Fibroblast of lung (primary cell): ENCODE data around the gene PSEN1. TPM values are rescaled to one million over a fixed set of nuclear protein-coding genes. Genes with fewer than 3 reads are reported as not detected.

ENCODE experiments used
- DNase-seq, 2 donors: peaks; one replicate each; pipeline versions ENCODE4 v3.0.0 to v3.0.0-alpha.2; 2010; ENCODE audit warnings: low read depth in 2 of 2
- H2AFZ ChIP-seq: 2 replicates; pipeline ENCODE4 v1.5.1; 2012; ENCODE audit warnings: low read length, control low read depth, inconsistent platforms
- H3K27ac ChIP-seq: 2 replicates; pipeline ENCODE4 v1.5.1; 2011; ENCODE audit warnings: low read length, control low read depth; ENCODE audit not compliant: insufficient read depth
- H3K27me3 ChIP-seq: 2 replicates; pipeline ENCODE4 v1.5.1; 2011; ENCODE audit warnings: mild to moderate bottlenecking, low read length; ENCODE audit not compliant: control insufficient read depth, insufficient read depth
- H3K36me3 ChIP-seq: 2 replicates; pipeline ENCODE4 v1.5.1; 2011; ENCODE audit warnings: low read length; ENCODE audit not compliant: control insufficient read depth, insufficient read depth
- H3K4me1 ChIP-seq: 2 replicates; pipeline ENCODE4 v1.5.1; 2011; ENCODE audit warnings: low read length; ENCODE audit not compliant: control insufficient read depth, insufficient read depth; ENCODE audit errors: extremely low read depth
- H3K4me2 ChIP-seq: 2 replicates; pipeline ENCODE4 v1.5.1; 2011; ENCODE audit warnings: low read length, control low read depth; ENCODE audit not compliant: insufficient read depth; ENCODE audit errors: extremely low read depth
- H3K4me3 ChIP-seq, 4 experiments: fragments of 200-600 bp in 1 of 4; sonication (generic) in 1 of 4; replicated peaks in 1 of 4; 2 replicates each; pipeline ENCODE4 v1.5.1; 2011 to 2016; ENCODE audit warnings: low read length in 4 of 4, low read depth in 3 of 4, mild to moderate bottlenecking in 3 of 4, control low read depth in 2 of 4, inconsistent platforms in 1 of 4, mixed read lengths in 1 of 4; ENCODE audit not compliant: insufficient read depth in 1 of 4; ENCODE audit errors: control extremely low read depth in 1 of 4
- H3K79me2 ChIP-seq: 2 replicates; pipeline ENCODE4 v1.5.1; 2012; ENCODE audit warnings: mild to moderate bottlenecking, low read length, inconsistent platforms; ENCODE audit not compliant: control insufficient read depth, insufficient read depth
- H3K9ac ChIP-seq: 2 replicates; pipeline ENCODE4 v1.5.1; 2011; ENCODE audit warnings: mild to moderate bottlenecking, low read length, control low read depth; ENCODE audit not compliant: insufficient read depth
- H3K9me3 ChIP-seq: 2 replicates; pipeline ENCODE4 v1.5.1; 2012; ENCODE audit warnings: low read depth, low read length; ENCODE audit not compliant: control insufficient read depth, insufficient read depth
- H4K20me1 ChIP-seq: 2 replicates; pipeline ENCODE4 v1.5.1; 2011; ENCODE audit warnings: low read length; ENCODE audit not compliant: control insufficient read depth, insufficient read depth; ENCODE audit errors: extremely low read depth
- CTCF ChIP-seq, 2 donors: IDR thresholded peaks in 1 of 2; conservative IDR thresholded peaks in 1 of 2; 1 replicate in 1 of 2; 2 replicates in 1 of 2; pipeline ENCODE4 v1.5.1; 2011 to 2012; ENCODE audit warnings: low read length in 2 of 2, control low read depth in 1 of 2, inconsistent platforms in 1 of 2, low read depth in 1 of 2, mild to moderate bottlenecking in 1 of 2
- EZH2 ChIP-seq: IDR thresholded peaks from 2 replicates; pipeline ENCODE4 v1.5.1; 2012; ENCODE audit warnings: low read length, control low read depth, mild to moderate bottlenecking; ENCODE audit errors: missing control alignments
- polyA plus RNA-seq, 2 donors: library from polyadenylated mRNA; depleted of rRNA in 1 of 2; stranded (reverse) in 1 of 2; unstranded in 1 of 2; fragments of >200 nt; gene quantifications; 2 replicates each; pipeline ENCODE4 v1.2.1, GENCODE V29; 2011 to 2012; ENCODE audit warnings: missing spikeins in 1 of 2
- total RNA-seq: library from RNA; depleted of rRNA; stranded (reverse); fragments of >200 nt; gene quantifications from 2 replicates; pipeline ENCODE4 v1.2.1, GENCODE V29; 2014

Gene PSEN1
- total and polyA plus RNA-seq, 2 donors (not counting 1 experiment from before 2014, with no cell fraction given): 22.0 to 53.7 TPM

DNA sequence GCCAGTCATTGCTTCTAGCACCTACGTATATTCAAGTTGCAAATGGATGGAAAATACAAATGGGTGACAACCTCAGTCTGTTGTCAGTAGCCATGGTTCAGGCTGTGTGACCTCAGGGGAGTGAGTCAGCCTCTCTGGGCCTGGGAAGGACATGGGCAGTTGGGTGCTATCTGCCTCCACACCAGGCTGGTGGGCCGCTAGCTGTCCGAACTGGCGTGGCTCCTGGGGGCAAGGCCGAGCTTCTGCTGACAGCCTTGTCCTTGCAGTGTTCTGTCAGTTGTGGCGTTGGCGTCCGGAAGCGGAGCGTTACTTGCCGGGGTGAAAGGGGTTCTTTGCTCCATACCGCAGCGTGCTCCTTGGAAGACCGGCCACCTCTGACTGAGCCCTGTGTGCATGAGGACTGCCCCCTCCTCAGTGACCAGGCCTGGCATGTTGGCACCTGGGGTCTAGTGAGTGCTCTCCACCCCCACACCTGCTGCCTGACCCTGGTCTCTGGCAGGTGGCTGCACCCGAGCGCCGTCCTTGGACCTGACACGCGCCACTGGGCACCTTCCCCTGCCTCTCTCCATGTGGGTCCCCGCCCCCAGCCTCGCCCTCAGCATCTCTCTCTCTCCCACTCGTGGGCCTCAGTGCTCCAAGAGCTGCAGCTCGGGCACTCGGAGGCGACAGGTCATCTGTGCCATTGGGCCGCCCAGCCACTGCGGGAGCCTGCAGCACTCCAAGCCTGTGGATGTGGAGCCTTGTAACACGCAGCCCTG lies 118.1 kb downstream of the PSEN1 start:
- H3K27ac ChIP-seq: no peak overlapping the region
- H4K20me1 ChIP-seq: no peaks in the 10 kb centered on the region
- H3K4me1 ChIP-seq: no peaks in the 10 kb centered on the region
- no peak overlapping the region for H3K4me3 ChIP-seq
- H3K9ac ChIP-seq: no peak overlapping the region
- H3K4me2 ChIP-seq: no peak overlapping the region
- no peak for TF ChIP-seq CTCF (conservative IDR thresholded peaks at IDR 0.05 in 1 of 2, IDR thresholded peaks at IDR 0.05 in 1 of 2; ENCODE audit: low read depth in 1 of 2, low read length in 2 of 2)
- TF ChIP-seq EZH2: no peak
- no peak overlapping the region for H2AFZ ChIP-seq
- no peaks in the 10 kb centered on the region for H3K27me3 ChIP-seq
- H3K9me3 ChIP-seq: no peaks in the 10 kb centered on the region
- no peaks in the 10 kb centered on the region for H3K36me3 ChIP-seq
- H3K79me2 ChIP-seq: no peaks in the 10 kb centered on the region
- no peak for DNase-seq

GRCh38 chr14:73255005-73255400 lies 118.7 kb downstream of the PSEN1 start:
- Histone ChIP-seq H3K4me2 (no peak overlapping the region), H3K27me3 (no peaks in the 10 kb centered on the region), H3K4me3 (no peak overlapping the region), H3K9me3 (no peaks in the 10 kb centered on the region), H2AFZ (no peak overlapping the region), H3K9ac (no peak overlapping the region), H3K4me1 (no peaks in the 10 kb centered on the region), H3K36me3 (no peaks in the 10 kb centered on the region), H3K79me2 (no peaks in the 10 kb centered on the region), H3K27ac (no peak overlapping the region), H4K20me1 (no peaks in the 10 kb centered on the region)
- DNase-seq: no peak
- TF ChIP-seq EZH2 (no peak), CTCF (conservative IDR thresholded peaks at IDR 0.05 in 1 of 2, IDR thresholded peaks at IDR 0.05 in 1 of 2; ENCODE audit: low read depth in 1 of 2, low read length in 2 of 2) (no peak)

DNA sequence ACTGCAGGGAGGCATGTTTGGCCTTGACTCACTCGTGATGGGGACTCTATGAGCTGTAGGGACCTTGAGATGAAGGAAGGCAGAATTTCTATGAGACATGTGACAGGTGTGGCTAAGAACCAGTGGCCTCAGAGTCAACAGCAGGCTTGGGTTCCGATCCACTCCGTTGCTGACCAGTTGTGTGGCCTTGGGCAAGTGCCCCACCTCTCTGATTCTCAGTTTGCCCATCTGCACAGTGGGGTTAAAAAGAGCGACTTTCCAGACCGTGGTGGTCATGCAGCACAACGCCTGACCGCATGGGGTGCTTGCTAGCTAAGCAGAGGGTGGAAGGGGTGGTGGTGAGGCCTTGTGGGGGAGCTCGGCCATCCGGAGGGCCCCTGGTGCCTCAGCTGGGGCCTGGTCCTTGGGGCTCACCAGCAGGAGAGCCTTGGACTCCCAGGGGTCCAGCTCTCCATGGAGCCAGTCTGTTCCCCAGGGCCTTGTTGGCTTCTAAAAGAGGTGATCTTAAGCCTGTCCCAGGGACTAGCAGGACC lies 119.5 kb downstream of the PSEN1 start:
- DNase-seq: no peak
- Histone ChIP-seq H3K27ac (no peak overlapping the region), H3K79me2 (no peaks in the 10 kb centered on the region), H3K4me3 (no peak overlapping the region), H3K27me3 (no peaks in the 10 kb centered on the region), H4K20me1 (no peaks in the 10 kb centered on the region), H3K9me3 (no peaks in the 10 kb centered on the region), H3K9ac (no peak overlapping the region), H3K36me3 (no peaks in the 10 kb centered on the region), H2AFZ (no peak overlapping the region), H3K4me1 (no peaks in the 10 kb centered on the region), H3K4me2 (no peak overlapping the region)
- no peak for TF ChIP-seq EZH2
- TF ChIP-seq CTCF (conservative IDR thresholded peaks at IDR 0.05 in 1 of 2, IDR thresholded peaks at IDR 0.05 in 1 of 2; ENCODE audit: low read depth in 1 of 2, low read length in 2 of 2): no peak
